Gastrocnemius medialis (tissue), 4 donors: ENCODE measurements around the gene RALGAPA2.

ENCODE experiments used
- POLR2A ChIP-seq, 2 donors: fragments of 450-650 bp; IDR thresholded peaks; one replicate each; pipeline ENCODE4 v1.6.1; 2017; ENCODE audit warnings: antibody characterized with exemption in 2 of 2, mild to moderate bottlenecking in 2 of 2, moderate library complexity in 2 of 2
- TF ChIP-seq, protein P1 (sequence below), 5 experiments: fragments of 450-650 bp in 3 of 5; fragments of 200-600 bp in 2 of 5; sonication (generic) in 2 of 5; IDR thresholded peaks in 4 of 5; conservative IDR thresholded peaks in 1 of 5; 1 replicate in 4 of 5; 2 replicates in 1 of 5; pipeline ENCODE4 v1.5.1; 2016 to 2019; ENCODE audit warnings: antibody characterized with exemption in 5 of 5, mild to moderate bottlenecking in 3 of 5, moderate library complexity in 3 of 5

DNA sequence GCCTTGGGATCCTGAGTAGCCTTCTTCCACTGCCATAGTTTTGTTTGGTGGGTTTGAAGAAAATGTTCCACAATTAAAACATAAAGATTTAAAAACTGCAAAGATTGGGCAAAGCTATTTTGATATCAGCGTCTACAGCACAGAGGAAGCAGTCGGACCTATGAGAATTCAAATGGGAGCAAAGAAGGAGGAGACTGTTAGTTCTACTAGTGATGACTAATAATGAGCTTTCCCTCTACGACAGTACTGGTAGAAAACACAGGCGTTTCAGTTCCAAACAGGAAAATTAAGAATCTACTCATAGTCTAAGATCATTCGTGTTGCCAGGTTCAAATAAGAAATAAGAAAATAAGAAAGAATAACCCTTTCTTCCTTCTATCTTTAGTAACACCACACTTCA is 223.4 kb downstream of the RALGAPA2 start:
- TF ChIP-seq, protein P1, sequence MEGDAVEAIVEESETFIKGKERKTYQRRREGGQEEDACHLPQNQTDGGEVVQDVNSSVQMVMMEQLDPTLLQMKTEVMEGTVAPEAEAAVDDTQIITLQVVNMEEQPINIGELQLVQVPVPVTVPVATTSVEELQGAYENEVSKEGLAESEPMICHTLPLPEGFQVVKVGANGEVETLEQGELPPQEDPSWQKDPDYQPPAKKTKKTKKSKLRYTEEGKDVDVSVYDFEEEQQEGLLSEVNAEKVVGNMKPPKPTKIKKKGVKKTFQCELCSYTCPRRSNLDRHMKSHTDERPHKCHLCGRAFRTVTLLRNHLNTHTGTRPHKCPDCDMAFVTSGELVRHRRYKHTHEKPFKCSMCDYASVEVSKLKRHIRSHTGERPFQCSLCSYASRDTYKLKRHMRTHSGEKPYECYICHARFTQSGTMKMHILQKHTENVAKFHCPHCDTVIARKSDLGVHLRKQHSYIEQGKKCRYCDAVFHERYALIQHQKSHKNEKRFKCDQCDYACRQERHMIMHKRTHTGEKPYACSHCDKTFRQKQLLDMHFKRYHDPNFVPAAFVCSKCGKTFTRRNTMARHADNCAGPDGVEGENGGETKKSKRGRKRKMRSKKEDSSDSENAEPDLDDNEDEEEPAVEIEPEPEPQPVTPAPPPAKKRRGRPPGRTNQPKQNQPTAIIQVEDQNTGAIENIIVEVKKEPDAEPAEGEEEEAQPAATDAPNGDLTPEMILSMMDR (IDR thresholded peaks at IDR 0.05 in 4 of 5, conservative IDR thresholded peaks at IDR 0.05 in 1 of 5): no peak
- TF ChIP-seq POLR2A (IDR thresholded peaks at IDR 0.05): no peak
